Endothelial cell of umbilical vein (primary cell): ENCODE results near the gene C19orf33. TPM values are rescaled to one million over a fixed set of nuclear protein-coding genes. Genes with fewer than 3 reads are reported as not detected.

Experiments
- BruUV-seq: library from RNA; stranded (reverse); fragments of 400-500 nt; replicated peaks from 2 replicates; lab custom pipeline; 2021; lab: Mats Ljungman, UMichigan
- CTCF ChIA-PET: fragments of 300-600, 350-600 bp; sonication (Branson Sonifier 250); formaldehyde crosslinking; loops from one replicate; lab custom pipeline; 2021; ENCODE audit warnings: antibody characterized with exemption, inconsistent platforms; lab: Charles Lee
- POLR2A ChIA-PET: fragments of 300-600, 350-600 bp; sonication (Branson Sonifier 250); formaldehyde crosslinking; loops from one replicate; lab custom pipeline; 2021; ENCODE audit warnings: antibody characterized with exemption, inconsistent platforms; lab: Charles Lee
- DNase-seq: peaks from one replicate; pipeline ENCODE4 v3.0.0-alpha.2; 2011; ENCODE audit warnings: low read depth, low spot score
- FAIRE-seq: peaks from 2 replicates; lab custom pipeline; 2011; peaks lifted over from hg19 to GRCh38; lab: Jason Lieb, UNC
- H2AFZ ChIP-seq: 2 replicates; pipeline ENCODE4 v1.6.0; 2012; ENCODE audit warnings: low read depth, low read length, control low read depth, inconsistent platforms
- H3K27ac ChIP-seq: 2 replicates; pipeline ENCODE4 v1.5.1; 2011; ENCODE audit warnings: low read depth, mild to moderate bottlenecking, control low read depth, low read length, moderate library complexity; ENCODE audit not compliant: insufficient read depth
- H3K27me3 ChIP-seq, 2 experiments: 2 replicates each; pipeline versions ENCODE4 v1.6.0 to v1.6.1; 2011; ENCODE audit warnings: low read length in 2 of 2, mixed read lengths in 1 of 2; ENCODE audit not compliant: control insufficient read depth in 2 of 2, insufficient read depth in 2 of 2
- H3K36me3 ChIP-seq, 2 experiments: 2 replicates in 1 of 2; 3 replicates in 1 of 2; pipeline ENCODE4 v1.5.1; 2011; ENCODE audit warnings: low read length in 2 of 2, mild to moderate bottlenecking in 1 of 2, moderate library complexity in 1 of 2; ENCODE audit not compliant: control insufficient read depth in 2 of 2, insufficient read depth in 2 of 2; ENCODE audit errors: extremely low read depth in 1 of 2
- H3K4me1 ChIP-seq: 3 replicates; pipeline ENCODE4 v1.5.1; 2011; ENCODE audit warnings: mild to moderate bottlenecking, low read length; ENCODE audit not compliant: control insufficient read depth, insufficient read depth; ENCODE audit errors: extremely low read depth
- H3K4me2 ChIP-seq: 2 replicates; pipeline ENCODE4 v1.6.1; 2011; ENCODE audit warnings: low read length, control low read depth, mixed read lengths; ENCODE audit not compliant: insufficient read depth
- H3K4me3 ChIP-seq, 3 experiments: fragments of 200-600 bp in 1 of 3; sonication (generic), shearing (Covaris generic) in 1 of 3; replicated peaks in 1 of 3; 2 replicates each; pipeline ENCODE4 v1.5.1; 2011 to 2016; ENCODE audit warnings: control low read depth in 3 of 3, low read length in 3 of 3, mild to moderate bottlenecking in 2 of 3, inconsistent platforms in 1 of 3, low read depth in 1 of 3, moderate library complexity in 1 of 3; ENCODE audit not compliant: insufficient read depth in 1 of 3
- H3K79me2 ChIP-seq: 2 replicates; pipeline ENCODE4 v1.6.0; 2012; ENCODE audit warnings: low read length, inconsistent platforms; ENCODE audit not compliant: control insufficient read depth, insufficient read depth
- H3K9ac ChIP-seq: replicated peaks from 2 replicates; pipeline ENCODE3; 2011; ENCODE audit warnings: low read length, control low read depth; ENCODE audit not compliant: insufficient read depth; ENCODE audit errors: extremely low read depth
- H3K9me1 ChIP-seq: replicated peaks from 3 replicates; pipeline ENCODE4 v1.6.0; 2011; ENCODE audit warnings: mild to moderate bottlenecking, low read length; ENCODE audit not compliant: control insufficient read depth, insufficient read depth; ENCODE audit errors: extremely low read depth
- H3K9me3 ChIP-seq: replicated peaks from 2 replicates; pipeline ENCODE4 v1.5.1; 2012; ENCODE audit warnings: low read length, inconsistent platforms; ENCODE audit not compliant: control insufficient read depth, insufficient read depth
- H4K20me1 ChIP-seq: replicated peaks from 2 replicates; pipeline ENCODE3; 2011; ENCODE audit warnings: mild to moderate bottlenecking, low read length; ENCODE audit not compliant: control insufficient read depth, insufficient read depth; ENCODE audit errors: extremely low read depth
- CTCF ChIP-seq, 2 donors: IDR thresholded peaks; 1 replicate in 1 of 2; 2 replicates in 1 of 2; pipeline ENCODE4 v1.5.1; 2011; ENCODE audit warnings: low read length in 2 of 2, mild to moderate bottlenecking in 2 of 2, moderate library complexity in 2 of 2, control low read depth in 1 of 2, inconsistent platforms in 1 of 2, low read depth in 1 of 2; ENCODE audit not compliant: insufficient read depth in 1 of 2; ENCODE audit errors: extremely low read depth in 1 of 2
- EZH2 ChIP-seq: IDR thresholded peaks from 2 replicates; pipeline ENCODE4 v1.6.1; 2012; ENCODE audit warnings: borderline replicate concordance, low read depth, mild to moderate bottlenecking, moderate library complexity, low read length, inconsistent platforms; ENCODE audit not compliant: severe bottlenecking
- FOS ChIP-seq: IDR thresholded peaks from 2 replicates; pipeline ENCODE4 v1.6.1; 2011; ENCODE audit warnings: mild to moderate bottlenecking, low read length, moderate library complexity, borderline replicate concordance; ENCODE audit not compliant: insufficient read depth
- GATA2 ChIP-seq: IDR thresholded peaks from 2 replicates; pipeline ENCODE4 v1.7.0; 2011; ENCODE audit warnings: low read depth, mild to moderate bottlenecking, moderate library complexity, mixed read lengths, low read length; ENCODE audit not compliant: insufficient read length, insufficient read depth
- JUN ChIP-seq: IDR thresholded peaks from 2 replicates; pipeline ENCODE4 v1.6.1; 2011; ENCODE audit warnings: borderline replicate concordance, low read depth; ENCODE audit not compliant: insufficient read length, insufficient read depth
- MAX ChIP-seq: IDR thresholded peaks from 2 replicates; pipeline ENCODE4 v1.6.1; 2011; ENCODE audit not compliant: insufficient read depth, insufficient read length
- MYC ChIP-seq: IDR thresholded peaks from one replicate; pipeline ENCODE4 v1.6.1; 2011; ENCODE audit warnings: mild to moderate bottlenecking, low read depth, low read length
- POLR2A ChIP-seq: IDR thresholded peaks from 2 replicates; pipeline ENCODE4 v1.6.1; 2012; ENCODE audit warnings: low read depth, mild to moderate bottlenecking, control low read depth, low read length
- POLR2AphosphoS5 ChIP-seq: IDR thresholded peaks from 2 replicates; pipeline ENCODE4 v1.6.1; 2012; ENCODE audit warnings: low read depth, mild to moderate bottlenecking, control low read depth, low read length, moderate library complexity; ENCODE audit not compliant: insufficient read depth
- dilution Hi-C: fragments of 300-500 bp; cut with MboI; formaldehyde crosslinking; loops from one replicate; pipeline ENCODE4 v1.15.0; 2019; ENCODE audit warnings: low sequenced_read_pairs; ENCODE audit not compliant: extremely low pct_ligation_motif_present
- intact Hi-C: fragments of 100-400 bp; cut with micrococcal nuclease; formaldehyde crosslinking; loops from one replicate; pipeline ENCODE4 v1.10.0; 2022
- polyA plus RNA-seq, 4 experiments: library from polyadenylated mRNA; depleted of rRNA in 3 of 4; stranded (reverse) in 3 of 4; unstranded in 1 of 4; fragments of >200 nt; gene quantifications; 2 replicates each; pipeline versions ENCODE4 v1.2.1 to v1.2.3, GENCODE V29; 2011 to 2012; ENCODE audit warnings: missing spikeins in 1 of 4
- total RNA-seq: library from RNA; stranded (reverse); gene quantifications from 2 replicates; pipeline ENCODE4 v1.2.3, GENCODE V29; 2021

C19orf33 gene
- total and polyA plus RNA-seq, 2 donors (not counting 3 experiments of a cell fraction or from before 2014, with no cell fraction given), result 4.3 to 34.1 TPM

GRCh38 chr19:38304866-38305429 lies 897 bp downstream of the C19orf33 start:
- peak; percentile 83 for FAIRE-seq
- H3K79me2 ChIP-seq, result no peaks in the 10 kb centered on the region
- H3K9ac ChIP-seq, result no peak overlapping the region
- BruUV-seq, result no TSS peak
- peak overlapping the region; percentile 37 for H3K4me2 ChIP-seq
- H3K27ac ChIP-seq, result no peak overlapping the region
- H2AFZ ChIP-seq, result peak overlapping the region; percentile 28
- H3K36me3 ChIP-seq, result peaks cover 0 to 10% of the 10 kb centered on the region in 2 experiments
- TF ChIP-seq FOS (no peak), EZH2 (no peak), MYC (no peak), POLR2AphosphoS5 (peak; percentile 36), GATA2 (no peak), POLR2A (peak; percentile 46)
- H3K4me1 ChIP-seq, result peaks cover 16% of the 10 kb centered on the region
- peak; percentile 70 for DNase-seq
- no peaks in the 10 kb centered on the region for H3K9me3 ChIP-seq
- intact Hi-C loops (loop anchor here (1.0 kb wide), 2 partner anchors 11 to 27 kb away; no protein-coding TSS in a partner anchor), dilution Hi-C loops (no loop called here)
- H3K27me3 ChIP-seq, result no peaks in the 10 kb centered on the region
- ChIA-PET POLR2A (interaction anchor here (0.7 kb wide), 1 partner anchor 72 kb away, joined by 7 read pairs; no protein-coding TSS in a partner anchor), CTCF (interaction anchor here (1.0 kb wide), 1 partner anchor 98 kb away, joined by 3 read pairs; the partner anchor contains the start of gene FAM98C)
- no peaks in the 10 kb centered on the region for H4K20me1 ChIP-seq
- H3K9me1 ChIP-seq, result no peaks in the 10 kb centered on the region
- H3K4me3 ChIP-seq, result peak overlapping the region in 1 of 3 experiments; percentile 10

GRCh38 chr19:38306236-38306635 lies 2.2 kb downstream of the C19orf33 start:
- Histone ChIP-seq H2AFZ (no peak overlapping the region), H3K27ac (no peak overlapping the region), H3K4me1 (peaks cover 16% of the 10 kb centered on the region), H3K27me3 (no peaks in the 10 kb centered on the region), H3K9me3 (no peaks in the 10 kb centered on the region), H4K20me1 (no peaks in the 10 kb centered on the region), H3K79me2 (no peaks in the 10 kb centered on the region), H3K4me2 (no peak overlapping the region), H3K36me3 (peaks cover 0 to 10% of the 10 kb centered on the region in 2 experiments), H3K9ac (no peak overlapping the region), H3K4me3 (no peak overlapping the region), H3K9me1 (no peaks in the 10 kb centered on the region)
- no TSS peak for BruUV-seq
- dilution Hi-C loops (no loop called here), intact Hi-C loops (no loop called here)
- TF ChIP-seq POLR2AphosphoS5 (no peak), JUN (no peak), MYC (no peak), MAX (no peak), CTCF (IDR thresholded peaks at IDR 0.05; ENCODE audit: extremely low read depth in 1 of 2, insufficient read depth in 1 of 2, low read depth in 1 of 2, low read length in 2 of 2) (no peak), FOS (no peak), EZH2 (no peak), GATA2 (no peak), POLR2A (no peak)
- DNase-seq (no peak), FAIRE-seq (no peak)
- ChIA-PET POLR2A (interaction anchor here (0.6 kb wide), 1 partner anchor 74 kb away, joined by 3 read pairs; no protein-coding TSS in a partner anchor), CTCF (no interaction called here)
